Mesenteric fat pad (tissue), 1 donor: ENCODE results near the gene AREL1. TPM values are rescaled to one million over a fixed set of nuclear protein-coding genes. Genes with fewer than 3 reads are reported as not detected.

Source experiments
- DNase-seq: peaks from one replicate; pipeline ENCODE4 v3.0.0-alpha.2; 2020; ENCODE audit warnings: low spot score
- total RNA-seq: library from RNA; stranded (reverse); fragmentation: NEBNext Ultra II Directional; extraction: Animal tissue kit (Norgen Biotek cat#: 25700); gene quantifications from one replicate; pipeline ENCODE4 v1.2.1, GENCODE V29; 2021
- donor health status: DM: yes; HTN: yes; CAD: no.

AREL1 gene
- total RNA-seq, 1 donor from 2014 or later: 31.9 TPM

DNA sequence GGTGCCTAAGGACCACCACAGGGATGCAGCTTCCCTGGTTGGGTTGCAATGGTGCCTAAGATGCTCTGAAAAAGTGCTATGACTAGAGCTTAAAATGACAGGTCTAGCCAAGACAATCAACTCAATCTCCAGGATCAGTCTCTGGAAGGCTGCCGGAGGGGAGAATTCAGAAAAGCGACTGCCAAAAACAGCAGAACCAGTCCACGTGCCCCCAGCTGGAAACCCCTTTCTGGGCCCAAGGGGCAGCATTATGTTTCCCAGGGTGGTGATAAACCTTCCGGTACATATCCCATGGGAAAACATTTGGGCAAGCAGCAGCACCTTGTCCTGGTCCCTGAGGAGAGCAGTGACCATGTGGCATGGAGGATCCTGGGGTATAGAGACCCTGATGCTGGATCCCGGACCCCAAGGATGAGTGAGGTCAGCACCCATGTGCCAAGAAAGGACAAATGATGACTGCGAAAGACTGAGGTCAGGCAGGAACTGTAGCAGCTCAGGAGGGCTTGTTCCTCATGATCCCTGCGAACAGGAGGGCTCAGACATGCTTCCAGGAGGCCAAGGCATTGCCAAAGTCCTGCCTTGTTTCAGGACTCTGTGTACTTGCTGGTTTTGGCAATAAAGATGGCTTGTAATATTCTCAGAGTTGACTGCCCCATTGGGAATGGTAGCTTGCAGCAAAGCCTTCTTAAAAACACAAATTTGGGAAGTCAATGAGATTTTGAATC is 51.0 kb downstream of the AREL1 start:
- DNase-seq: no peak

DNA sequence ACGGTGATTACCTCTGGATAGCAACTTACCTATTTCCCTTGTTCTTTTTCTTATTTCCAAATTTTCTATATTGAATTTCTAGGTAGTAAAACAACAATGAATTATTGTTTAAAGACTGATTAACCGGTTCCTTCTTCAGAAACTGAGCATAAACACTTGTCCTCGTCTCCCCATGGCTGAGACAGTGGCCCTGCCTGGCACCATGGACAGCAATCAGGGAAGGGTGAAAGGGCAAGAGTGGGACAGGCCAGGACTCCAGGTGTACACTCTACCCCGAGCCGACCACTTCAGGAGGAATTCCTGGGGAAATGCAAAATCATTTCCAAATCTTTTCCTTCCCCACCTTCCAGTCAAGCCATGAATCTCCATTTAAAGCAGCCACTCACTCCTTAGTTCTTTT is 52.0 kb downstream of the AREL1 start:
- no peak for DNase-seq

DNA sequence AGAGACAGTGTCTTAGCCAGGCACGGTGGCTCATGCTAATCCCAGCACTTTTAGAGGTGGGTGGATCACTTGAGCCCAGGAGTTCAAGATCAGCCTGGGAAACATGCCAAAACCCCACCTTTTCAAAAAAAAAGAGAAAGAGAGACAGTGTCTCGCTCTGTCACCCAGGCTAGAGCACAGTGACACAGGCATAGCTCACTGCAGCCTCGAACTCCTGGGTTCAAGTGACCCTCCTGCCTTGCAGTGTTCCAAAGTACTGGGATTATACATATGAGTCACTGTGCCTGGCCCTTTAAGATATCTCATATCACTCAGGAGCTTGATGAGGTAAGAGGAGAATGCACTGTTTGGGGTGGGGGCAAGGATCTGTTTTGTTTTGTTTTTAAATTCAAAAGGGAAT is 52.7 kb downstream of the AREL1 start:
- DNase-seq: no peak

DNA sequence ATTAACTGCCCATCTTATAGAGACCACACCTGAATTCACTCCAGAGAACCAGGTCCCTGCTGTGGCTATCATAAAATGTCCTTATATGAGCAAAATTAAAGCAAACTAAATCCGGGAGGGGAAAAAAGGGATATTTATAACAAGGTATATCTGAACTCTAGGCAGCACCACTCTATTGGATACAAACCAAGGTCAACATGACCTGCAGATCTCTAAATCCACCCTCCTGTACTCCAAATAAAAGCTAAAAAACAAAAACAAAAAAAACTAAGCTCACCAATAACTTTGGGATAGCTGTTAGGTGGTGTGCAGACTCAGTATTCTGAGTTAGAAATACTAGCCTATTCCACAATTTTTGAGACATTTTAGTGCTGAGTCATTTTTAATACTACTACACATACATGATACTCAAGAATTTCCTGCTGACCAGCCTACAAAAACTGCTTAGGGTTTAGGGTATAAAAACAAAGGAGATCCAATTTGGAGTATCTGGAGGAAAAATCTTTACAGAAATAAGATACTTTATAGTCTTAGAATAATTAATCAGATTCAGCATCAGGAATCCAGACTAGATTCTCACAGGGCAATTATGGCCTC is 54.2 kb downstream of the AREL1 start:
- no peak for DNase-seq

DNA sequence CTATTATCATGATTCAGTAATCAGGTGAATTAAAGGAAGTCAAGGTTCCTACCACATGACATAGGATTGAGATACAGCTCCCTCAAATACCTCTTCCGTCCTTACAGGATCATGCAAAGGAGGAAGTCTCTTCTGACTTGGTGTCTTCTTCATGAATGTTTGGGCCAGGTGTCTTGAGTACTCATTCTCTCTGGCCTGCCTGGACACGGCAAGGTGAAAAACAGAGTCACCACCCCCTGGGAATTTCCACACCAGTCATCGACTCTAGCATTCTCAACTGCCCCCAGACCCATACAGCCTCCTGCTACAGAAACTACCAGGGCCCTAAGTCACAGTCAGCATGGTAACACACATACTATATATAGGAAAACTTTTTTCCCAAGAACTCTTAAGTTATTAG is 55.9 kb downstream of the AREL1 start:
- DNase-seq: no peak

DNA sequence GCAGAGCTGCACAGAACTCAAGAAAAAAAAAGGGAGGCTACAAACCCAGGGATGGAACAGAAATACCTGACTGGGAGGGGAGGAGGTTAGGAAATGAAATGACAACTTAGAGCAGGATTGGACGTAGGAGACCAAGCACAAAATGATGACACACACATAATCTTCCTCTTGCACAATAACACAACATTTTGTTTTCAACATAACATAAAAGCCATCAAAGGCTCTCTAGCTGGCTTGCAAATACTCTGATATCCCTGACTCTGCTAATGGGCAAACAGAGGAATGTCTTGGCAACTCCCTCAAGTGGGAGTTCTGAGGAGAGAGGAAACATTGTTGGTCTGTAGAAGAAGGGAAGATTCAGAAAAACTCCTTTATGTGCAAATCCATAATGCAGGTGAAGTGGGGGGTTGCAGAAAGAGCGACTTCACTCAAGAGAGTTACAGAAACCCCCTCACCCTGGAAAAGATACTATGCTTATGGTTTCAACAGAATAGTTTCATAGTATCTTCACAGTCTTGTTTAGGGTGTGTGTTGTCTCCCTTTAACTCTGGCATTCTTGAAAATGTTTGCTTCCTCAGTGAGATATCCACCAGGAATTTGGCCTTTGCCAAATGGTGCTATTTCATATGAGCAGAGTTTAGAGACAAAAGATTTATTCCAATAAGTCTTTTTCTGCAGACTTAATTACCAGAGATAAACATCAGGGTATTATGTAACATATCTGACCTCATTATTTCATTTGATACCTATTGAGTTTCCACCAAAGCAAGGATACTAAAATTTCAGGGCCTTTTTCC is 57.1 kb downstream of the AREL1 start:
- no peak for DNase-seq

DNA sequence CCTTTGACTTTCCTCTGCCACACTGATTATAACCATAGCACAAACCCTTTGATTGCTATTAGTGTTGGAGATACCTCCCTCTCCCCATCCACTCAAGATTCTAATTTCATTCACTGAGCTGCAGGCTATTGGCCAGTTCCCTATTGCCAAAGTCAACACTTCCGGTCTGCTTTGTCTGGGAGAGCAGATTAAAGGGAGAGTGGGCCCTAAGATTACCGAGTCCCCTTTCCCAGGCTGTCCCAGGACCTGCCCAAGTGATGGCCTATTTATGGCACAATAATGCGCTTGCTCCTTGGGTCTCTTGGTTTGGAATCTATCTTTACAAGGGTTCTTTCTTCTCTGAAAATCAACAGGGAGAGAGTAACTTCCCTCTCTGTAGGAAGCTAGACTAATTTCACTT is 57.9 kb downstream of the AREL1 start:
- DNase-seq: no peak

DNA sequence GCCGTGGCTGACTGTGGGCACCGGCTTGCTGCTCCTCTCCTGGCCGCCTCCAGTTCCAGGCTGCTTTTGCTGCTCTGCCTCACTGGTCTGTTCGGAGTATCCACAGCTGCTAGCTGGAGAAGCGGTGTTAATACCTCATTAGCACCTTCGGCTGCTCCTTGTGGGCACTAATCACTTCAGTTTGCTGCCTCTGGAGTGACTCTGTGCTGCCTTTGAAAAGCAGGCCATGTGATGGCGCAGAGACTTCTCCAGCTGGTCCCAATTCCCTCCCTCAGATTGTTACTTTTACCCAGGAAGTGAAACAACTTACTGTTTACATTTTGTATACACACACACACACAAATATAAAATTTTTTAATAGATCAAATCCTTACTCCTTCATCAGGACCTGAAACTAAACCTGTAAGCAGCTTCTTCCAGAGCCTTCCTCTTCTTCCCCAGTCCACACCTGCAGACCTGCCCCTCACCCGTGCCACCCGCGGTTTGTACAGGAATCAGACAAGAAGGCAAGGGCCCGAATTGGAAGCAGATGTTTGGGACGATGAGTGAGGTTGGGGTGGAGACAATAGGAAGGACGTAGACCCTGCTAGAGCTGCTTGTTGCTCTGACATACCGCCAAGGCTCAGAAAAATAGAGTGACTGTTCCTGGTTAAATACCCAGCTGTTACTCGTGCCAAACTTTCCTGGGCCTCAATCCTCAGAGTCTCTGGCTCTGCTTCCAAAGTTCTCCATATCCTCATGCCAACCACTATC is 59.3 kb downstream of the AREL1 start:
- no peak for DNase-seq

DNA sequence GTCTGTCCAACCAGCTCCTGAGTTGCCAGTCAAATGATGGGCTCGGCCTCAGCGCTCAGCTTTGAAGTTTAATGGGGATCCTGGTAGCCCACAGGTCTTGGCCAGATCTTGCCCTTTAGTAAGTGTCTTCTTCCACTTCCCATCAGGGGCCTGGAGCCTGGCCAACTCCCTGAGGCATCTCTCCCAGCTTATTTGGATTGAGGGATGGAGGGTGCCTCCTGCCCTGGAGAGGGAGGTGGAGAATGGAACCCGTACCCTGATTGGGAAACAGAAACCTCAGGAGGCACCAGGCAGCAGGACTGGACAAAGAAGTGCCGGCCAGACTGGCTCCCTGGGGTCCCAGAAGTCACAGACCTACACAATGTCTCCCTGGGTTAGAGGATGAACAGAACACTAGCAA is 60.3 kb downstream of the AREL1 start:
- no peak for DNase-seq

DNA sequence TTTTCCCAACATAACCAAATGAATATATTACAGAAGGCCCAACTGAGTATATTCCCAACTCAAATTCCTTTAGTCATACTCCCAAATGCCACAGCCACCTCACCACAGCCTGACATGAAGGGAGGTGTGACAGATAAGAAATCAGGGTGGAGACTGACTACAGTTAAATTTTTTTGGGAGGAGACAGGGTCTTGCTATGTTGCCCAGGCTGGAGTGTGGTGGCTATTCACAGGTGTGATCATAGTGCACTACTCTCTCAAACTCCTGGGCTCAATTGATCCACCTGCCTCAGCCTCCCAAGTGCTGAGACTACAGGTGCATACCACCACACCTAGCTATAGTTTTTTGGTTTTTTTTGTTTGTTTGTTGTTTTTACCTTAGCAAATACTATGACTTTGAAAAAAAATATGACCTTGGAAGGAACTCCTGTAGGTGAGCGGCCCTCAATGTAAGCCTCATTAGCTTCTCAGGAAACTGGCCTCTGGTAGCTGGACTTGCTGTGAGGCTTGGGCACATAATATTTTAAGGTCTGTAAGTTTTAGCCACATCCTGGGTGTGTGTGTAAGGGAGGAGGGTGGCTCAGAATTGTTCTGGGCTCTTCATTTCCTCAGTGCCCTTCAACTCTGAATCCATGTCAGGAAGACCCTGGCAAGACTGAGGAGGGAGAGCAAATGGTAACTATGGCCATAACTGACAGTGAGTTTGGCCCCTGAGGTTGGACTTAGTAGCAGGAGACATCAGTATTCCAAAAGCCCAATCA is 61.8 kb downstream of the AREL1 start:
- no peak for DNase-seq

DNA sequence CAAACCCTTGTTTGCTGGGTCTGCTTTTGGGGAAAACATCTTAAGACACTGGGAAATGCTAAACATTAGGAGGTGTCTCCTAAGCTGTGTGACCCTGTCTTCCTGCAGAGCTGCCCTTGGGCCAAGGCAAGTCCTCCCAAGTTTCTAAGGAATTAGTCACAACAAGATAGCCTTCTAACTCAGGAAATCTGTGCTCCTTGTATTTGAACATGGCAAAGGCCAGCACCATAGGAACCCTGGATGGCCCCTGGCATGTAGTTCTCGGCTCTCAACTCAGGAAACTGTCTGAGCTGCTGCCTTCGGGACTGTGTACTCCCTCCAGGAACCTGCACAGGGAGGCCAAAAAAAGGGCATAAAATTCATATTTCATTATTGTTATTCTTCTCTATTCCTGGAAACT is 63.2 kb downstream of the AREL1 start:
- DNase-seq: no peak

DNA sequence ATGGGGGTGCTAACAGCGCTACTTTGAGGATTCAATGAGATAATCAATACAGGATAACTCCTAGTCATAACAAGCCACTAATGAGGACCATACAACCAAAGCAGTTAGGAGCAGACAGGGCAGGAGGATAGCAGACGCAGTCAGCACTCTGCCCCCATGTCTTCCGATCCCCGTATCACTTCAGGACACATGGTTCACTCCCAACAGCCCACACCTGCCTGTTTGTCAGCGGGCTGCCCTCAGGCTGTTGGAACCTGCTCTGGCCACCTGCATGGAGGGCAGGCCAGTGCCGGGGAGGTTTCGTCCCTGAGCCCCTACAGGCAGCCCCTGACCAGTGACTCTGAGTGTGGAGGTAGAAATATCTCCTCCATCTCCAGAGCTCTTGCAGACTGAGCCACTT is 63.7 kb downstream of the AREL1 start:
- DNase-seq: no peak

DNA sequence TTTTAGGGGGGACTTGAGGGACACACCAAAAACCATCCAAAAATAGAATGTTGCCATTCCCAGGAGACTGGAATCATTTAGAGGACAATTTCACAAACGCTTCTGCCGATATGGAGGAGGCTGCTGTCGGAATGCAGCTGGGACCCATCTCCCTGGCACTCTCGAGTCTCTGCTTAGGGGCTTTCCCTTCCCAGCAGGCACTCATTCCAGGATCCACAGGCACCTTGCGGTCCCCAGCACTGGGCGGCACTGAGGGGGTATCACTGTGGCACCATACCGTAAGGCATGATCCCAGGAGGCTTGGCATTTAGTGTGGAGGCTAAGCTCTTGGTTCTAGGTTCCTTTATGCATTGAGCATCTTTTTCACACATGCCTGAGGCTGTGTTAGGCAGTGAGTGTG is 64.3 kb downstream of the AREL1 start:
- DNase-seq: no peak

DNA sequence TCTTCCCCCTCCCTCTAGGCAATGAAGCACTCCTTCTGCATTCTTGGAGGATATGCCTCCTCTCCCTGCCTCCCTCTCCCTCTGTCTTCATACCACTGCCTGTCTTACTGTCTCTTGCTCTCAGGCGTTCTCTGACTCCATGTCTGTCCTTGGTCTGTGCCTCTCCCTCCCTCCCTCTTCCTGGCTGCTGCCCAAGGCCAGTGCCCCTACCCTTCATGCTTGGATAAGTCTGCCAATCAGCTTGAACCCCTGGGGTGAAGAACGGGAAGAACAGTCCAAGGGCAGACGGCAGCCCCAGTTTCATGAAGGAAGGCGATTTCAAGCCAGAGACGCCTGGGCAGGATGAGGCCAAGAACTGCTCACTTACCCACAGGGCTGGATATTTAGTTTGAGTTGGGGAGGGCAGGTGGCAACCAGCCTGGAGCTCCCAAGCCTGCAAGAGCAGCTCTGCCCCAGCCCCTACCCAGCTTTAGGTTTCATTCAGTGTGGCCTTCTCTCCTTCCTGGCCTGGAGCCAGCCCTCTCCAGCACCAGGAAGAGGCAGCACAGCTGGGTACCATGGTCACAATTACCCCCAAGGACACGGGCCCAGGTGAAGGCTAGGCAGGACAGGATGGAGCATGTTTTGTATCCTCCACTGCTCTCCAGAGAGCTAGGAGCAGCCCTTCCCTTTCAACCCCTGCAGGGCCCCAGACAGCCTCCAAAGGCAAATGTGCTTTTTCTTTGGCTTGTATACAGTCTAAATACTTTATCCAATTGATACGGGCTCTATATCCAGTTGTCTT is 65.0 kb downstream of the AREL1 start:
- DNase-seq: no peak

DNA sequence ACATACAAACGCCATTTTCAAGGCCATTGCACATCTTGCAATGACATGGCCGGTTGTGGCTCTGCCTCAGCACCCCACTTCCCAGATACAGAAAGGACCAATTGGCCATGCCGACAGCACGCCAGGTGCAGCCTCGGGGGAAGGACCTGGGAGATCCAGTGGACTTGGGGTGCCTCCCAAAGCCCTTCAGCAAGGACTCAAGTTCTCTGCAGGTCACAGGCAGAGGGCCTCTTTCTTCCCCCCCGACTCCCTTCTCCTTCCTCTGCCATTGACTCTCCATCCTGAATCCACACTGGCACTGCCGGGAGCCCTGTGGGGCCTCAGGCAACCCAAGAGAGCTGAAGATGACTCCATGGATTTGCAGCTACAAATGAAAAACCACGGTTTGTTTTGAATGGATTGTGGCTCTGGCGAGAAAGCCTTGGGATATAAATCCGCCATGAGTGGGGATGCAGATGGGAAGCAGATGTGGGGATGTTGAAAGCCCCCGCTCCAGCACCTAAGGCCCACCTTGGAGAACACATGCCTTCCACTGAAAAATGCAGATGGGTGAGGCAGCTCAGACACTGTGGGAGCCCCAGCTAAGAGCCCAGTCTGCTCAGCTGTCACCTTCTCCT is 65.7 kb downstream of the AREL1 start:
- no peak for DNase-seq

DNA sequence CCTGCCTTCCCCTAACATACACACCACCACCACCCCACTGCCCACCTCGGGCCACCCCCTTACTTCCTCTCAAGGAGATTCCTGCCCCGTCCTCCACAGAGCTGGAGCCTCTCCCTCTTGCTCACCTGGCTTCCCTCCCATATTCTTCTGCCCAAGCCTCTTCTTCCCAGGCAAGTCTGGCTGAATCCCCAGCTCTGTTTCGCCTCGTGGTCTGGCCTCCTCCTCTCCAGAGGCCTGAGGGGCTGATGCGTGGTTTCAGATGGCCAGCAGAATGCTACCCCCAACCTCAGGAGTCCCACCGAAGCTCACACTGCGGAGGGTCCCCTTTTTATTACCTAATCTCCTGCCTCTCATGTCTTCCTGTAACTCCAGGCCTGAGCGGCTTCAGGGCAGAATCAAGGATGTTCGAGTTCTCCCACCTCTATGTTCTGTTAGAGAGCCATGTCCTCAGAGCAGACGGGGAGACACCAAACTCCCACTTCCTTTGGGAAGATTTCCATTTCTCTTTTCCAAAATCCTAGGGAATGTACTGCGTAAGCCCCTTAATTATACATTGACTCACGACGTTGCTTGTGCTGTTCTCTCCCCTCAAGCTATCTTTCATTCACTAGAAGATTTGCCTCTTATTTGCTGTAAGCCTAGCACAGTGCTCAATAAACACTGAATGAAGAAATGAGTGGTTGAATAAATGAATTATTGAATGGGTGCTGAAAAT is 67.0 kb downstream of the AREL1 start:
- peak; percentile 55 for DNase-seq

DNA sequence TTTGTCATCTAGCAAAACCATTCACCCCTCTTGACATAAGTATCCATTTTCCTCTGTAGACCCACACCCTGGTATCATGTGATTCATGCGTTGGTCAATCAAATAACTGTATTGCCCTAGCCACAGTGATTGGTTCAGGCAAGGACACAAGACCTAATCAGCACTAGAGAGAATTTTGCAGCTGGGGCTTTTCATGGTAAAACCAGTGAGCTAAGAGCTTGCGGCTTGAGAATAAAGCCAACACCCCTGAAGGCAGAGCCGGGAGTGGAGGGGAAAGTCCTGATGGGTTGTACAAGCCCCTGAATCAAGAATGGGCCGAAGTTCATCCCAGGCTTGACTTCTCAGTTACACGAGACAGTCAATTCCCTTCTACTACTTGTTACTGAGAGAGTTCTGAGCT is 67.6 kb downstream of the AREL1 start:
- no peak for DNase-seq

DNA sequence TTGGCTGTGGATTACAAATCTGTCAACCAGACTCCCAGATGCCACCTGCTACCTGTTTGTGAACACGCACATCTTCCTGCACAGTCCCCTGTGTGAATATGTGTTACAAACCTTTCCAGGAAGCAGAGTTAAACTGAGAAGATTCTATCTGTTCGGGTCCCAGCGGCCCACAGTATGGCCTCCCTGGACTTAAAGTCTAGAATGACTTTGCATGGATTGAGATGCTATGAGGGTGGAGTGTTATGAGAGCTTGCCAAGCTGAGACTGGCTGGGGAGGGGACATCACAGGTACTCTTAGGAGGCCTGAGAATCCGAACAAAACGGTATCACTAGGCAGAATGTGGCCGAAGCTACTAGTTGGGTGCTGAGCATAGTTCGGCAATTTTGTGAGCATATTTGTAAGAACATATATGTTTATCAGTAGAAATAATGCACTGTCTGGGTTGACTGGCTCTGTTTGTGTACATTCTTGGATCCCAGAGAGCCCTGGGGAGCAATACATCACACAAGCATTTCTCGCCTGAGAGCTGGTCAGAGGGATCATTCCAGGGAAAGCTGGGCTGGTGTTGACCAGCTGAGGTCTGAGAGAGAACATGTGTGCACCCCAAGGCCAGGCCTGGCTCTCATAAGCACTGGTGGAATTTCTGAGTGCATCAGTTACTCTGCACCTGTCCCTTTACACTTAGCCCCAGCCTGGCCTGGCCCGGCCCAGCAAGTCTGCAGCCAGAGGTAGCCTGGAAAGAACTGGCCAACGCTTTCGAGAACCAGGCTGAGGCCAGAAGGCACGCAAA is 71.1 kb downstream of the AREL1 start:
- no peak for DNase-seq
